GM12878 (cell line): Measurements from ENCODE around the gene MYO3B. TPM values are rescaled to one million over a fixed set of nuclear protein-coding genes. Genes with fewer than 3 reads are reported as not detected.

Experiments
- ATAC-seq: fragments of 200-7000 bp; cut with Tn5 transposase; 3 replicates; pipeline ENCODE4 v1.9.1; 2020; ENCODE audit warnings: mild to moderate bottlenecking, moderate library complexity
- BruUV-seq: library from RNA; stranded (reverse); fragments of 400-500 nt; replicated peaks from 2 replicates; lab custom pipeline; 2021; lab: Mats Ljungman, UMichigan
- CTCF ChIA-PET: fragments of 300-600 bp; sonication (Branson Sonifier 250); formaldehyde crosslinking; extraction: SDS; loops from one replicate; lab custom pipeline; 2021; ENCODE audit warnings: inconsistent platforms; lab: Yijun Ruan, JAX
- POLR2A ChIA-PET: fragments of 350-600 bp; formaldehyde crosslinking; extraction: SDS; loops from one replicate; lab custom pipeline; 2021; ENCODE audit warnings: inconsistent platforms; lab: Charles Lee
- RAD21 ChIA-PET: fragments of 300-600 bp; sonication (Branson Sonifier 250); formaldehyde crosslinking; loops from one replicate; lab custom pipeline; 2023; ENCODE audit warnings: antibody characterized with exemption; ENCODE audit not compliant: unreplicated experiment; lab: Charles Lee
- SMC1A ChIA-PET: fragments of 300-600 bp; sonication (Branson Sonifier 250); formaldehyde crosslinking; loops from one replicate; lab custom pipeline; 2023; ENCODE audit not compliant: unreplicated experiment, uncharacterized antibody; lab: Charles Lee
- DNase-seq: peaks from one replicate; pipeline ENCODE4 v3.0.0-alpha.2; 2011; ENCODE audit warnings: low read depth, low spot score
- FAIRE-seq: peaks from 3 replicates; lab custom pipeline; 2011; peaks lifted over from hg19 to GRCh38; lab: Jason Lieb, UNC
- H2AFZ ChIP-seq: 2 replicates; pipeline ENCODE4 v1.6.0; 2011; ENCODE audit warnings: low read depth, low read length, control low read depth; ENCODE audit not compliant: control insufficient read depth
- H3K27ac ChIP-seq: 2 replicates; pipeline ENCODE4 v1.5.1; 2011; ENCODE audit warnings: control low read depth; ENCODE audit not compliant: control insufficient read depth, insufficient read depth
- H3K27me3 ChIP-seq, 2 experiments: replicated peaks in 1 of 2; 2 replicates each; pipeline versions ENCODE4 v1.6.0 to v1.6.1; 2011; ENCODE audit warnings: low read length in 1 of 2; ENCODE audit not compliant: control insufficient read depth in 2 of 2, insufficient read depth in 2 of 2
- H3K36me3 ChIP-seq, 2 experiments: 2 replicates each; pipeline ENCODE4 v1.5.1; 2011; ENCODE audit warnings: low read length in 1 of 2; ENCODE audit not compliant: control insufficient read depth in 2 of 2, insufficient read depth in 2 of 2
- H3K4me1 ChIP-seq: 2 replicates; pipeline ENCODE4 v1.6.1; 2011; ENCODE audit warnings: mild to moderate bottlenecking, low read length, moderate library complexity, mixed read lengths; ENCODE audit not compliant: control insufficient read depth, insufficient read depth
- H3K4me2 ChIP-seq: 2 replicates; pipeline ENCODE4 v1.6.0; 2011; ENCODE audit warnings: control low read depth; ENCODE audit not compliant: control insufficient read depth, insufficient read depth
- H3K4me3 ChIP-seq: fragments of 200-600 bp; sonication (generic); 2 replicates; pipeline ENCODE4 v1.5.1; 2016
- H3K79me2 ChIP-seq: 2 replicates; pipeline ENCODE4 v1.6.0; 2011; ENCODE audit warnings: low read length; ENCODE audit not compliant: control insufficient read depth, insufficient read depth
- H3K9ac ChIP-seq: 2 replicates; pipeline ENCODE4 v1.8.0; 2011; ENCODE audit warnings: low read length, control low read depth, mixed read lengths; ENCODE audit not compliant: control insufficient read depth, insufficient read depth
- H3K9me3 ChIP-seq: replicated peaks from 3 replicates; pipeline ENCODE4 v1.5.1; 2011; ENCODE audit warnings: mild to moderate bottlenecking, low read length; ENCODE audit not compliant: control insufficient read depth, insufficient read depth
- H4K20me1 ChIP-seq: 2 replicates; pipeline ENCODE4 v1.6.0; 2011; ENCODE audit not compliant: control insufficient read depth, insufficient read depth
- CHD4 ChIP-seq: fragments of 200-600 bp; sonication (generic); IDR thresholded peaks from 2 replicates; pipeline ENCODE4 v1.6.1; 2016; ENCODE audit warnings: mild to moderate bottlenecking
- EED ChIP-seq: sonication (generic); IDR thresholded peaks from 2 replicates; pipeline ENCODE4 v1.6.1; 2016; ENCODE audit warnings: antibody characterized with exemption, low read depth
- MAX ChIP-seq: IDR thresholded peaks from 2 replicates; pipeline ENCODE4 v1.6.1; 2012; ENCODE audit warnings: low read depth, low read length, improper control_type of control experiment
- MXI1 ChIP-seq: fragments of 150-350 bp; IDR thresholded peaks from 2 replicates; pipeline ENCODE4 v1.6.1; 2011; ENCODE audit warnings: low read depth, mild to moderate bottlenecking, inconsistent platforms, low read length, improper control_type of control experiment
- POLR2A ChIP-seq: IDR thresholded peaks from 2 replicates; pipeline ENCODE4 v1.6.1; 2011; ENCODE audit warnings: low read depth, mild to moderate bottlenecking, low read length
- POLR2AphosphoS2 ChIP-seq: IDR thresholded peaks from 2 replicates; pipeline ENCODE4 v1.6.1; 2011; ENCODE audit warnings: low read depth, mild to moderate bottlenecking, low read length, improper control_type of control experiment, moderate library complexity
- TAF1 ChIP-seq: IDR thresholded peaks from 2 replicates; pipeline ENCODE4 v1.6.1; 2011; ENCODE audit warnings: mild to moderate bottlenecking, low read depth, low read length, borderline replicate concordance
- TCF7 ChIP-seq: IDR thresholded peaks from 2 replicates; pipeline ENCODE4 v1.6.1; 2014; ENCODE audit warnings: antibody characterized with exemption, borderline replicate concordance
- USF2 ChIP-seq: IDR thresholded peaks from 2 replicates; pipeline ENCODE4 v1.6.1; 2011; ENCODE audit warnings: low read depth, low read length, improper control_type of control experiment, borderline replicate concordance
- WGBS: methylation state at CpG from one replicate; pipeline ENCODE4 v1.1.6; 2016; ENCODE audit warnings: low lambda C conversion rate; ENCODE audit not compliant: insufficient replicate concordance, insufficient coverage; ENCODE audit errors: missing lambda C conversion rate; 5-methylcytosine and 5-hydroxymethylcytosine counted together
- in situ Hi-C: fragments of 300-500 bp; cut with MboI; formaldehyde crosslinking; loops from 9 replicates; pipeline ENCODE4 v1.14.3; 2018; ENCODE audit warnings: mixed read lengths
- intact Hi-C: fragments of 100-400 bp; cut with micrococcal nuclease; formaldehyde crosslinking; loops from one replicate; pipeline ENCODE4 v1.14.2; 2022; ENCODE audit not compliant: unreplicated experiment
- polyA plus RNA-seq, 11 experiments: library from polyadenylated mRNA; depleted of rRNA in 4 of 11; unstranded in 6 of 11; stranded (reverse) in 5 of 11; fragments of >200 nt; fragmentation: Nextera tagmentation in 4 of 11; fragmentation: Illumina TruSeq in 1 of 11; extraction: Ambion mirVana in 4 of 11; extraction: Trizol in 1 of 11; gene quantifications; 1 replicate in 1 of 11; 2 replicates in 10 of 11; pipeline versions ENCODE4 v1.2.1 to v1.2.3, GENCODE V29; 2011 to 2016; ENCODE audit warnings: inconsistent platforms in 2 of 11, missing spikeins in 2 of 11, low read depth in 1 of 11
- total RNA-seq, 4 experiments: library from RNA; depleted of rRNA in 3 of 4; stranded (reverse); fragments of >200 nt in 3 of 4; fragmentation: Illumina TruSeq in 1 of 4; extraction: Trizol in 1 of 4; gene quantifications; 2 replicates each; pipeline versions ENCODE4 v1.2.1 to v1.2.3, GENCODE V29; 2013 to 2021
- TF ChIP-seq, protein P1 (sequence below): fragments of 450-650 bp; IDR thresholded peaks from 2 replicates; pipeline ENCODE4 v1.6.1; 2017; ENCODE audit warnings: borderline replicate concordance
- TF ChIP-seq, protein P2 (sequence below): fragments of 450-650 bp; IDR thresholded peaks from 2 replicates; pipeline ENCODE4 v1.6.1; 2016; ENCODE audit warnings: mild to moderate bottlenecking
- TF ChIP-seq, protein P3 (sequence below): IDR thresholded peaks from 2 replicates; pipeline ENCODE4 v1.6.1; 2012; ENCODE audit warnings: low read length, inconsistent platforms
- TF ChIP-seq, protein P4 (sequence below): fragments of 450-650 bp; formaldehyde crosslinking; IDR thresholded peaks from 2 replicates; pipeline ENCODE4 v1.4.0; 2020; ENCODE audit warnings: mild to moderate bottlenecking, moderate library complexity

MYO3B gene
- total and polyA plus RNA-seq, 10 of the 15 experiments (the other 5 are each of a cell fraction or from before 2014, with no cell fraction given), result 1.1 to 7.1 (median 2.1) TPM

DNA sequence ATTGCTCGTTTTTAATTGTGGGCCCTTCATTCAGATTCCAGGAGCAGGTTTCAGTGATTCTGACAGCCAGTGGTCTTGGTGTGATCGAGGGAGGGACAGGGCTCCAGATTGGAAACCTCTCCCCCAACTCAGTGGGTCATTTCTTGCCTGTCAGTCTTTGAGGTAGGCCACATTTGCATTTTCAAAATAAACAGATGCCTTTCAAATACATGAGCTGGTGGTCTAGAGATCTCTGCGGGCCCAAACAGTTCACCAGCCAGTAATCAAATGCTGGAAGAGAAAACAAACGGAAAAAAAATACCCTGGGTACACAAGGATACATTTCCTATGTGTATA is 326.8 kb downstream of the MYO3B start:
- H2AFZ ChIP-seq, result no peak overlapping the region
- no peaks in the 10 kb centered on the region; a peak in 1 of 4 replicates for H3K36me3 ChIP-seq
- ATAC-seq (no peak), DNase-seq (no peak), FAIRE-seq (no peak)
- ChIA-PET RAD21 (interaction anchor here (1.4 kb wide), 1 partner anchor 16 kb away, joined by 4 read pairs; no protein-coding TSS in a partner anchor), SMC1A (interaction anchor here (1.8 to 11.5 kb wide), 3 partner anchors 10 to 96 kb away, joined by 5 to 203 read pairs (median 67); no protein-coding TSS in a partner anchor), CTCF (interaction anchor here (2.2 kb wide), 1 partner anchor 96 kb away, joined by 8 read pairs; no protein-coding TSS in a partner anchor), POLR2A (no interaction called here)
- no peak overlapping the region for H3K27ac ChIP-seq
- no peaks in the 10 kb centered on the region for H3K79me2 ChIP-seq
- BruUV-seq, result no TSS peak
- no peaks in the 10 kb centered on the region for H4K20me1 ChIP-seq
- in situ Hi-C loops (no loop called here), intact Hi-C loops (loop anchor here (5.0 kb wide), 1 partner anchor 97 kb away; no protein-coding TSS in a partner anchor)
- peaks cover 14% of the 10 kb centered on the region for H3K4me1 ChIP-seq
- no peaks in the 10 kb centered on the region for H3K27me3 ChIP-seq
- no peak overlapping the region for H3K4me3 ChIP-seq
- H3K9me3 ChIP-seq, result no peaks in the 10 kb centered on the region
- 9% methylated on average over 4 of the region's 4 CpGs for WGBS
- H3K4me2 ChIP-seq, result no peak overlapping the region
- no peak overlapping the region for H3K9ac ChIP-seq
- TF ChIP-seq TAF1, result no peak
- TF ChIP-seq, protein P1, sequence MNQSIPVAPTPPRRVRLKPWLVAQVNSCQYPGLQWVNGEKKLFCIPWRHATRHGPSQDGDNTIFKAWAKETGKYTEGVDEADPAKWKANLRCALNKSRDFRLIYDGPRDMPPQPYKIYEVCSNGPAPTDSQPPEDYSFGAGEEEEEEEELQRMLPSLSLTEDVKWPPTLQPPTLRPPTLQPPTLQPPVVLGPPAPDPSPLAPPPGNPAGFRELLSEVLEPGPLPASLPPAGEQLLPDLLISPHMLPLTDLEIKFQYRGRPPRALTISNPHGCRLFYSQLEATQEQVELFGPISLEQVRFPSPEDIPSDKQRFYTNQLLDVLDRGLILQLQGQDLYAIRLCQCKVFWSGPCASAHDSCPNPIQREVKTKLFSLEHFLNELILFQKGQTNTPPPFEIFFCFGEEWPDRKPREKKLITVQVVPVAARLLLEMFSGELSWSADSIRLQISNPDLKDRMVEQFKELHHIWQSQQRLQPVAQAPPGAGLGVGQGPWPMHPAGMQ, result no peak
- TF ChIP-seq, protein P2, sequence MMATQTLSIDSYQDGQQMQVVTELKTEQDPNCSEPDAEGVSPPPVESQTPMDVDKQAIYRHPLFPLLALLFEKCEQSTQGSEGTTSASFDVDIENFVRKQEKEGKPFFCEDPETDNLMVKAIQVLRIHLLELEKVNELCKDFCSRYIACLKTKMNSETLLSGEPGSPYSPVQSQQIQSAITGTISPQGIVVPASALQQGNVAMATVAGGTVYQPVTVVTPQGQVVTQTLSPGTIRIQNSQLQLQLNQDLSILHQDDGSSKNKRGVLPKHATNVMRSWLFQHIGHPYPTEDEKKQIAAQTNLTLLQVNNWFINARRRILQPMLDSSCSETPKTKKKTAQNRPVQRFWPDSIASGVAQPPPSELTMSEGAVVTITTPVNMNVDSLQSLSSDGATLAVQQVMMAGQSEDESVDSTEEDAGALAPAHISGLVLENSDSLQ, result no peak
- TF ChIP-seq USF2, result no peak
- TF ChIP-seq, protein P3, sequence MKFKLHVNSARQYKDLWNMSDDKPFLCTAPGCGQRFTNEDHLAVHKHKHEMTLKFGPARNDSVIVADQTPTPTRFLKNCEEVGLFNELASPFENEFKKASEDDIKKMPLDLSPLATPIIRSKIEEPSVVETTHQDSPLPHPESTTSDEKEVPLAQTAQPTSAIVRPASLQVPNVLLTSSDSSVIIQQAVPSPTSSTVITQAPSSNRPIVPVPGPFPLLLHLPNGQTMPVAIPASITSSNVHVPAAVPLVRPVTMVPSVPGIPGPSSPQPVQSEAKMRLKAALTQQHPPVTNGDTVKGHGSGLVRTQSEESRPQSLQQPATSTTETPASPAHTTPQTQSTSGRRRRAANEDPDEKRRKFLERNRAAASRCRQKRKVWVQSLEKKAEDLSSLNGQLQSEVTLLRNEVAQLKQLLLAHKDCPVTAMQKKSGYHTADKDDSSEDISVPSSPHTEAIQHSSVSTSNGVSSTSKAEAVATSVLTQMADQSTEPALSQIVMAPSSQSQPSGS, result no peak
- TF ChIP-seq EED, result no peak
- TF ChIP-seq, protein P4, sequence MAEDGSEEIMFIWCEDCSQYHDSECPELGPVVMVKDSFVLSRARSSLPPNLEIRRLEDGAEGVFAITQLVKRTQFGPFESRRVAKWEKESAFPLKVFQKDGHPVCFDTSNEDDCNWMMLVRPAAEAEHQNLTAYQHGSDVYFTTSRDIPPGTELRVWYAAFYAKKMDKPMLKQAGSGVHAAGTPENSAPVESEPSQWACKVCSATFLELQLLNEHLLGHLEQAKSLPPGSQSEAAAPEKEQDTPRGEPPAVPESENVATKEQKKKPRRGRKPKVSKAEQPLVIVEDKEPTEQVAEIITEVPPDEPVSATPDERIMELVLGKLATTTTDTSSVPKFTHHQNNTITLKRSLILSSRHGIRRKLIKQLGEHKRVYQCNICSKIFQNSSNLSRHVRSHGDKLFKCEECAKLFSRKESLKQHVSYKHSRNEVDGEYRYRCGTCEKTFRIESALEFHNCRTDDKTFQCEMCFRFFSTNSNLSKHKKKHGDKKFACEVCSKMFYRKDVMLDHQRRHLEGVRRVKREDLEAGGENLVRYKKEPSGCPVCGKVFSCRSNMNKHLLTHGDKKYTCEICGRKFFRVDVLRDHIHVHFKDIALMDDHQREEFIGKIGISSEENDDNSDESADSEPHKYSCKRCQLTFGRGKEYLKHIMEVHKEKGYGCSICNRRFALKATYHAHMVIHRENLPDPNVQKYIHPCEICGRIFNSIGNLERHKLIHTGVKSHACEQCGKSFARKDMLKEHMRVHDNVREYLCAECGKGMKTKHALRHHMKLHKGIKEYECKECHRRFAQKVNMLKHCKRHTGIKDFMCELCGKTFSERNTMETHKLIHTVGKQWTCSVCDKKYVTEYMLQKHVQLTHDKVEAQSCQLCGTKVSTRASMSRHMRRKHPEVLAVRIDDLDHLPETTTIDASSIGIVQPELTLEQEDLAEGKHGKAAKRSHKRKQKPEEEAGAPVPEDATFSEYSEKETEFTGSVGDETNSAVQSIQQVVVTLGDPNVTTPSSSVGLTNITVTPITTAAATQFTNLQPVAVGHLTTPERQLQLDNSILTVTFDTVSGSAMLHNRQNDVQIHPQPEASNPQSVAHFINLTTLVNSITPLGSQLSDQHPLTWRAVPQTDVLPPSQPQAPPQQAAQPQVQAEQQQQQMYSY, result no peak
- TF ChIP-seq MAX, result no peak
- no peak for TF ChIP-seq MXI1
- TF ChIP-seq POLR2AphosphoS2, result no peak
- no peak for TF ChIP-seq POLR2A
- no peak for TF ChIP-seq TCF7
- no peak for TF ChIP-seq CHD4
